ENCODE measurements around the gene MYBL2.

- TF ChIP-seq FOSL2 (IDR thresholded peaks at IDR 0.05; ENCODE audit: borderline replicate concordance, low read depth) (no peak), RAD21 (IDR thresholded peaks at IDR 0.05; ENCODE audit: low read length) (no peak), CTCF (IDR thresholded peaks at IDR 0.05) (no peak), FOXJ3 (CRISPR knock-in tag; IDR thresholded peaks at IDR 0.05) (no peak), RCOR1 (IDR thresholded peaks at IDR 0.05; ENCODE audit: low read length) (no peak), RFX5 (IDR thresholded peaks at IDR 0.05; ENCODE audit: low read length) (no peak), JUND (IDR thresholded peaks at IDR 0.05) (no peak), EZH2phosphoT487 (IDR thresholded peaks at IDR 0.05; ENCODE audit: borderline replicate concordance, low read depth) (no peak), SMC3 (IDR thresholded peaks at IDR 0.05; ENCODE audit: low read depth, low read length) (no peak)
Measured at GRCh38 chr20:43716757-43717615, 50.1 kb downstream of the MYBL2 start.

All from SK-N-SH (cell line).